ENCODE data around the gene EXOSC9. TPM values are rescaled to one million over a fixed set of nuclear protein-coding genes. Genes with fewer than 3 reads are reported as not detected.

The EXOSC9 gene
- total RNA-seq, 1 donor from 2014 or later, result 33.6 TPM

DNA sequence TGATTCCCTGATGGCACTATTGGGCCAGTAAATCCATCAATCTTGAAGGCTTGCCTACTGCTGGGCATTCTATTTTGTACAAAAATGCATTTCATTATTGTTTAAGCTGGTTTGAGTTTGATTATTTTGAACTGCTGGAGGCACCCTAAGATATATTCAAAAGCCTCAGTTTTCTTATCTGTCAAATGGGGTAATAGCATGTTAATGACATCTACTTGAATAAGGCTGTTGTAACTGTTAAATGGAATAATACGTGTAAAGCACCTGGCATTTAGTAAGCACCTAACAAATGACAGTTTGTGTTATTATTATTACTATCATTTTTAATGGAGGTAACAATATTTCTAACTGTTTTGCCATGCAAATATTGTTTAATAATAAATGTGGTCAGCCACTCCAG is 29.3 kb upstream of the EXOSC9 start:
- Mint-ChIP-seq H3K4me3 (ENCODE audit: low read depth) (no peak overlapping the region), H3K4me1 (ENCODE audit: low read depth) (no peaks in the 10 kb centered on the region), H3K27me3 (peaks cover 52% of the 10 kb centered on the region), H3K9me3 (ENCODE audit: low read depth) (no peaks in the 10 kb centered on the region), H3K27ac (no peak overlapping the region), H3K36me3 (ENCODE audit: insufficient read depth) (no peaks in the 10 kb centered on the region)
- DNase-seq (ENCODE audit: low spot score, unreplicated experiment), result no peak
- TF ChIP-seq, protein P1, sequence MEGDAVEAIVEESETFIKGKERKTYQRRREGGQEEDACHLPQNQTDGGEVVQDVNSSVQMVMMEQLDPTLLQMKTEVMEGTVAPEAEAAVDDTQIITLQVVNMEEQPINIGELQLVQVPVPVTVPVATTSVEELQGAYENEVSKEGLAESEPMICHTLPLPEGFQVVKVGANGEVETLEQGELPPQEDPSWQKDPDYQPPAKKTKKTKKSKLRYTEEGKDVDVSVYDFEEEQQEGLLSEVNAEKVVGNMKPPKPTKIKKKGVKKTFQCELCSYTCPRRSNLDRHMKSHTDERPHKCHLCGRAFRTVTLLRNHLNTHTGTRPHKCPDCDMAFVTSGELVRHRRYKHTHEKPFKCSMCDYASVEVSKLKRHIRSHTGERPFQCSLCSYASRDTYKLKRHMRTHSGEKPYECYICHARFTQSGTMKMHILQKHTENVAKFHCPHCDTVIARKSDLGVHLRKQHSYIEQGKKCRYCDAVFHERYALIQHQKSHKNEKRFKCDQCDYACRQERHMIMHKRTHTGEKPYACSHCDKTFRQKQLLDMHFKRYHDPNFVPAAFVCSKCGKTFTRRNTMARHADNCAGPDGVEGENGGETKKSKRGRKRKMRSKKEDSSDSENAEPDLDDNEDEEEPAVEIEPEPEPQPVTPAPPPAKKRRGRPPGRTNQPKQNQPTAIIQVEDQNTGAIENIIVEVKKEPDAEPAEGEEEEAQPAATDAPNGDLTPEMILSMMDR (IDR thresholded peaks at IDR 0.05; ENCODE audit: unreplicated experiment), result no peak

- DNase-seq (ENCODE audit: low spot score, unreplicated experiment), result no peak
- no peak overlapping the region for H3K27ac Mint-ChIP-seq
- no peaks in the 10 kb centered on the region for H3K4me1 Mint-ChIP-seq (ENCODE audit: low read depth)
- no peak overlapping the region for H3K4me3 Mint-ChIP-seq (ENCODE audit: low read depth)
- peaks cover 39% of the 10 kb centered on the region for H3K27me3 Mint-ChIP-seq
- H3K9me3 Mint-ChIP-seq (ENCODE audit: low read depth), result no peaks in the 10 kb centered on the region
- no peaks in the 10 kb centered on the region for H3K36me3 Mint-ChIP-seq (ENCODE audit: insufficient read depth)
- TF ChIP-seq, protein P1 (IDR thresholded peaks at IDR 0.05; ENCODE audit: unreplicated experiment), result no peak
Observed at GRCh38 chr4:121773883-121774282, 27.2 kb upstream of the EXOSC9 start.

DNA sequence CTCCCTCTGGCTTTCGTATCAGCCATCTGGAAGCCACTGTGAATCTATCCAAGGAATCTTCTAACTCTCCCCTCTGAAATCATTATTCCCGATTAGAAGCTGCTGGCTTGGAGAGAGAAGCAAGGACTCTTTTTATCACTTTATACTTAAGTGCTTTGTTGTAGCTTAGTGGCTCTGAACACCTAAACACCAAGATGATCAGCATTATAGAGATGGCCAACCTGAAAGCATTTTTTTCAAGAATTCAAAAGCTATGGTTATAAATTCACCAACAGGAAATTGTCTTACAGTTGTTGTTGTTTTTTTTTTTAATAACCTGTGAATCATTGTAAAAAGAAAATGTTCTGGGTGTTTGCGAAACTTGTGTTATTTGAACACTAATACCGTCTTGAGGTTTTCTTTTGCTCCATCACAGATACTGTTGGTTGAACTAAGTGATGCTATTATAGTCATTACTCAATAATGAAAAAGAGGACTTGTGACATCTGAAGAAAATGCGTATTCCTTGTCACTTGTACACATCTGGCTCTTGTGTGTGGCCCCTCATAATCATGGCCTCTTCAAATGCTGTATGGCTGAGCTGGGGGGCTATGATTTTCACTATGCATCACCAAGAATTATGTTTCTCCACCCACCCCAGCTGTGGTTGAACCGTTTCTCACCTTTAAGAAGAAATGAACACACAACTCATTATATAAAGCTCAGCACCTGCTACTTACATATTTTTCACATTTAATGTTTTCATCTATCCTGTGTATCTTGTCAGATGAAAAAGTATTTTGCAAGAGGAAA is 24.3 kb upstream of the EXOSC9 start:
- Mint-ChIP-seq H3K4me1 (ENCODE audit: low read depth) (no peaks in the 10 kb centered on the region), H3K9me3 (ENCODE audit: low read depth) (no peaks in the 10 kb centered on the region), H3K4me3 (ENCODE audit: low read depth) (no peak overlapping the region), H3K27ac (no peak overlapping the region), H3K27me3 (peaks cover 21% of the 10 kb centered on the region), H3K36me3 (ENCODE audit: insufficient read depth) (no peaks in the 10 kb centered on the region)
- no peak for DNase-seq (ENCODE audit: low spot score, unreplicated experiment)
- TF ChIP-seq, protein P1 (IDR thresholded peaks at IDR 0.05; ENCODE audit: unreplicated experiment), result no peak

- Mint-ChIP-seq H3K36me3 (ENCODE audit: insufficient read depth) (no peaks in the 10 kb centered on the region), H3K4me3 (ENCODE audit: low read depth) (no peak overlapping the region), H3K4me1 (ENCODE audit: low read depth) (no peaks in the 10 kb centered on the region), H3K9me3 (ENCODE audit: low read depth) (no peaks in the 10 kb centered on the region), H3K27ac (no peak overlapping the region), H3K27me3 (peaks cover 21% of the 10 kb centered on the region)
- TF ChIP-seq, protein P1 (IDR thresholded peaks at IDR 0.05; ENCODE audit: unreplicated experiment), result no peak
- no peak for DNase-seq (ENCODE audit: low spot score, unreplicated experiment)
Observed at GRCh38 chr4:121777625-121778024, 23.5 kb upstream of the EXOSC9 start.

- DNase-seq (ENCODE audit: low spot score, unreplicated experiment), result no peak
- H3K27me3 Mint-ChIP-seq, result peaks cover 16% of the 10 kb centered on the region
- H3K9me3 Mint-ChIP-seq (ENCODE audit: low read depth), result no peaks in the 10 kb centered on the region
- TF ChIP-seq, protein P1 (IDR thresholded peaks at IDR 0.05; ENCODE audit: unreplicated experiment), result no peak
- H3K4me3 Mint-ChIP-seq (ENCODE audit: low read depth), result no peak overlapping the region
- no peaks in the 10 kb centered on the region for H3K36me3 Mint-ChIP-seq (ENCODE audit: insufficient read depth)
- H3K27ac Mint-ChIP-seq, result no peak overlapping the region
- H3K4me1 Mint-ChIP-seq (ENCODE audit: low read depth), result no peaks in the 10 kb centered on the region
Observed at GRCh38 chr4:121778991-121779628, 22.0 kb upstream of the EXOSC9 start.

Data from progenitor cell of endocrine pancreas (in vitro differentiated cells).